HL-60 (cell line): ENCODE measurements around the gene GPR162.
"Not testable (repeated sequence)": the region's sequence is repeated elsewhere in the genome, so short reads cannot be mapped to it uniquely, and the experiment has no call there.

Source experiments
- DNase-seq, 2 experiments: peaks; one replicate each; pipeline ENCODE4 v3.0.0-alpha.2; 2010 to 2020; ENCODE audit warnings: low read depth in 1 of 2, low spot score in 1 of 2
- H3K27ac ChIP-seq: fragments of 250-450 bp; sonication (Bioruptor Pico); replicated peaks from 2 replicates; pipeline ENCODE4 v1.5.1; 2020; ENCODE audit warnings: mild to moderate bottlenecking, moderate library complexity
- H3K27me3 ChIP-seq: fragments of 250-450 bp; sonication (Bioruptor Pico); 2 replicates; pipeline ENCODE4 v1.5.1; 2021; ENCODE audit warnings: mild to moderate bottlenecking, moderate library complexity; ENCODE audit not compliant: insufficient read depth, poor library complexity, severe bottlenecking
- H3K4me3 ChIP-seq: replicated peaks from 2 replicates; pipeline ENCODE4 v1.5.1; 2011; ENCODE audit warnings: mild to moderate bottlenecking, control low read depth, low read length; ENCODE audit not compliant: insufficient read depth
- GABPA ChIP-seq: IDR thresholded peaks from 2 replicates; pipeline ENCODE4 v1.6.1; 2012; ENCODE audit warnings: low read depth
- POLR2AphosphoS5 ChIP-seq: IDR thresholded peaks from 2 replicates; pipeline ENCODE4 v1.6.1; 2012; ENCODE audit warnings: low read depth
- SPI1 ChIP-seq: IDR thresholded peaks from 2 replicates; pipeline ENCODE4 v1.6.1; 2012; ENCODE audit warnings: low read depth, mild to moderate bottlenecking, borderline replicate concordance
- TF ChIP-seq, protein P1 (sequence below): IDR thresholded peaks from one replicate; pipeline ENCODE4 v1.5.1; 2011; ENCODE audit warnings: low read length, control low read depth, inconsistent platforms; ENCODE audit not compliant: insufficient read depth
- TF ChIP-seq, protein P2 (sequence below): IDR thresholded peaks from 2 replicates; pipeline ENCODE4 v1.6.1; 2012; ENCODE audit warnings: low read depth; ENCODE audit not compliant: insufficient replicate concordance

GPR162 gene

DNA sequence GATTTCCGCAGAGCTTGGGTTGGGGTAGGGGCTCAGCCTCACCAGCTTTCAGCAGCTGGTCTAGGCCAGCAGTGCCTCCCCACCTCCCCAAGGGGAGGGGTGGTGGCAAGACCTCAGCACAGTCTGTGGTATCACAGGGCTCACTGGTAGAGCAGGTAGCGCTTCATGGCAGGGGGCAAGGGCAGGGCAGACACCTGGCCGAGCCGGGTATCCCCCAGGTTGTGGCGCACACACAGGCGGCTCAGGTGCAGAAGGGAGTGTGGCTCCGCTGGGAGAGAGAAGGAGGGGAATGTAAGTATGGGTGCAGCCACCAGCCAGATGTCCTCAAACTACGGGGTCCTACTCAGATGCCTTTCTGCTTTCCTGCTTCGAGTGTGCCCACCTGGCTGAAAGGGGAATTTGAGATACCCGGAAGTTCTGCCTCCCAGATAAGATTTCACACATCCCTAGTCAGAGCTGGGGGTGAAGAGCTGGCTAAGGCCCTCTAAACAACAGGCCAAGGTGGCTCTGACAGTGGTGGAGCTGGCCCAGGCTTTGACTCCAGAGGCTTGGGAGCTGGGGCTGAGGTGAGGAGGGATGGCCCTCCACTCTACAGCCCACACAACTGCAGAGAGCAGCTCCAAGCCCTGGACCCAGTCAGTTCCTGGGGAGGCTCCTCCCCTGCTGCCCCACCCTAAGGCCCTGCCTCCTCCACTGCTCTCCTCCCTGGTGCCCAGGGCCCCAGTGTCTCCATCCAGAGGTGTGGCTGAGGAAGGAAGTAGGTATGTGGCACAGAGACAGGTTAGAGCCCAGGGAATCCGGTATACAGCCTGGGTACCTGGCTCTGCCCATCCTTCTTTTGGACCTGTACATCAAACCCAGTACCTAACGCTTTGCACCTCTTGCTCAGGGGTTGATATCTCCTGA is 49.7 kb downstream of the GPR162 start:
- Histone ChIP-seq H3K27ac (peak overlapping the region; percentile 22; the same call in 1 of the 2 replicates), H3K27me3 (no peaks in the 10 kb centered on the region), H3K4me3 (no peak overlapping the region)
- peak; percentile 26 to 54 for DNase-seq
- TF ChIP-seq POLR2AphosphoS5 (peak; percentile 78), GABPA (no peak)

DNA sequence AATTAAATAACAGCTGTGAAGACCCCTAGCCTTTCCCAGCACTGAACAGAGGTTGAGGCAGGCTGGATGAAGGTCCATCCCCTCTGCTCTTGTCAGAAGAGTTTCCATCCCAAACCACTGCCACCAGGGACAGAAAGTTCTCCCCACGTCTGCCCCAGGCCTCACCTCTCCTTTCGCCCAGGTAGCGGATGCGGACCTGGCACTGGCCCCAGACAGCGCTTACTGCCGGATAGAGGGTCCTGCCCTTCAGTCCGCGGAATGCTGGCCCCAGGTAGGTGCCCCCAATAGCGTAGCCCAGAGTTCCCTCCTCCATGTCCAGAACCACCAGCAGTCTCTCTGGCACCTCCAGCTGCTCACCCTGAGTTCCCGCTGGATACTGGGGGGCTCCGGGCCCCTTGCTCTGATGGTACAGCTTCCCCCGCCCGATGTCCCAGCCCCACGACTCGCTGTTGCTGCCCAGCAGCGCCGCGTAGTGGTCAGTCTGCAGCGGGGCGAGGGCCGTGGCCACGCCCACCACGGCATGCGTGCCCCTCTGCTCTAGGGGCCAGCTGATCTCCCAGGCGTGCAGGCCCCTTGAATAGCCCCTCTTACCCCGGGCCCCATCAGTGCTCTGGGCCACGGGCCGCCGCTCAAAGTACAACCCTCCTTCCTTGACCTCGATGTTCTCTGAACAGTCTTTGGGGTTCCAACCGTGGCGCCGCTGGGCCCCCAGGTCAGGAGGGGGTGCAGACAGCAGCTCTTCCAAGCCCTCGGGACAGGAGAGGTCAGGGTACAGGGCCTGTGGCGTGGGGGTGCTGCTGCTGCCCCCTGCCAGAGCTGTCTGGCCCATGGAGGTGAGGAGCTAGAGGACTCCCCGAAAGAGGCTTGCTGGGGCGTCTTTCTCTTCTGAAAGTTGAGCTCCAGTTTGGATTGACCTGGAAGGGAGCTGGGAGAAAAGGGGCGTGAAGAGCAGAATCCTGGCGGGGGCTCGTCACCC is 50.7 kb downstream of the GPR162 start:
- no peaks in the 10 kb centered on the region for H3K27me3 ChIP-seq
- H3K27ac ChIP-seq, result peak overlapping the region; percentile 76
- TF ChIP-seq, protein P1, sequence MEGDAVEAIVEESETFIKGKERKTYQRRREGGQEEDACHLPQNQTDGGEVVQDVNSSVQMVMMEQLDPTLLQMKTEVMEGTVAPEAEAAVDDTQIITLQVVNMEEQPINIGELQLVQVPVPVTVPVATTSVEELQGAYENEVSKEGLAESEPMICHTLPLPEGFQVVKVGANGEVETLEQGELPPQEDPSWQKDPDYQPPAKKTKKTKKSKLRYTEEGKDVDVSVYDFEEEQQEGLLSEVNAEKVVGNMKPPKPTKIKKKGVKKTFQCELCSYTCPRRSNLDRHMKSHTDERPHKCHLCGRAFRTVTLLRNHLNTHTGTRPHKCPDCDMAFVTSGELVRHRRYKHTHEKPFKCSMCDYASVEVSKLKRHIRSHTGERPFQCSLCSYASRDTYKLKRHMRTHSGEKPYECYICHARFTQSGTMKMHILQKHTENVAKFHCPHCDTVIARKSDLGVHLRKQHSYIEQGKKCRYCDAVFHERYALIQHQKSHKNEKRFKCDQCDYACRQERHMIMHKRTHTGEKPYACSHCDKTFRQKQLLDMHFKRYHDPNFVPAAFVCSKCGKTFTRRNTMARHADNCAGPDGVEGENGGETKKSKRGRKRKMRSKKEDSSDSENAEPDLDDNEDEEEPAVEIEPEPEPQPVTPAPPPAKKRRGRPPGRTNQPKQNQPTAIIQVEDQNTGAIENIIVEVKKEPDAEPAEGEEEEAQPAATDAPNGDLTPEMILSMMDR, result peak; percentile 71
- no peak for TF ChIP-seq GABPA
- peak; percentile 84 for TF ChIP-seq POLR2AphosphoS5
- TF ChIP-seq, protein P2, sequence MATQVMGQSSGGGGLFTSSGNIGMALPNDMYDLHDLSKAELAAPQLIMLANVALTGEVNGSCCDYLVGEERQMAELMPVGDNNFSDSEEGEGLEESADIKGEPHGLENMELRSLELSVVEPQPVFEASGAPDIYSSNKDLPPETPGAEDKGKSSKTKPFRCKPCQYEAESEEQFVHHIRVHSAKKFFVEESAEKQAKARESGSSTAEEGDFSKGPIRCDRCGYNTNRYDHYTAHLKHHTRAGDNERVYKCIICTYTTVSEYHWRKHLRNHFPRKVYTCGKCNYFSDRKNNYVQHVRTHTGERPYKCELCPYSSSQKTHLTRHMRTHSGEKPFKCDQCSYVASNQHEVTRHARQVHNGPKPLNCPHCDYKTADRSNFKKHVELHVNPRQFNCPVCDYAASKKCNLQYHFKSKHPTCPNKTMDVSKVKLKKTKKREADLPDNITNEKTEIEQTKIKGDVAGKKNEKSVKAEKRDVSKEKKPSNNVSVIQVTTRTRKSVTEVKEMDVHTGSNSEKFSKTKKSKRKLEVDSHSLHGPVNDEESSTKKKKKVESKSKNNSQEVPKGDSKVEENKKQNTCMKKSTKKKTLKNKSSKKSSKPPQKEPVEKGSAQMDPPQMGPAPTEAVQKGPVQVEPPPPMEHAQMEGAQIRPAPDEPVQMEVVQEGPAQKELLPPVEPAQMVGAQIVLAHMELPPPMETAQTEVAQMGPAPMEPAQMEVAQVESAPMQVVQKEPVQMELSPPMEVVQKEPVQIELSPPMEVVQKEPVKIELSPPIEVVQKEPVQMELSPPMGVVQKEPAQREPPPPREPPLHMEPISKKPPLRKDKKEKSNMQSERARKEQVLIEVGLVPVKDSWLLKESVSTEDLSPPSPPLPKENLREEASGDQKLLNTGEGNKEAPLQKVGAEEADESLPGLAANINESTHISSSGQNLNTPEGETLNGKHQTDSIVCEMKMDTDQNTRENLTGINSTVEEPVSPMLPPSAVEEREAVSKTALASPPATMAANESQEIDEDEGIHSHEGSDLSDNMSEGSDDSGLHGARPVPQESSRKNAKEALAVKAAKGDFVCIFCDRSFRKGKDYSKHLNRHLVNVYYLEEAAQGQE, result no peak
- peak; percentile 56 to 79 for DNase-seq
- peak overlapping the region; percentile 78 for H3K4me3 ChIP-seq

DNA sequence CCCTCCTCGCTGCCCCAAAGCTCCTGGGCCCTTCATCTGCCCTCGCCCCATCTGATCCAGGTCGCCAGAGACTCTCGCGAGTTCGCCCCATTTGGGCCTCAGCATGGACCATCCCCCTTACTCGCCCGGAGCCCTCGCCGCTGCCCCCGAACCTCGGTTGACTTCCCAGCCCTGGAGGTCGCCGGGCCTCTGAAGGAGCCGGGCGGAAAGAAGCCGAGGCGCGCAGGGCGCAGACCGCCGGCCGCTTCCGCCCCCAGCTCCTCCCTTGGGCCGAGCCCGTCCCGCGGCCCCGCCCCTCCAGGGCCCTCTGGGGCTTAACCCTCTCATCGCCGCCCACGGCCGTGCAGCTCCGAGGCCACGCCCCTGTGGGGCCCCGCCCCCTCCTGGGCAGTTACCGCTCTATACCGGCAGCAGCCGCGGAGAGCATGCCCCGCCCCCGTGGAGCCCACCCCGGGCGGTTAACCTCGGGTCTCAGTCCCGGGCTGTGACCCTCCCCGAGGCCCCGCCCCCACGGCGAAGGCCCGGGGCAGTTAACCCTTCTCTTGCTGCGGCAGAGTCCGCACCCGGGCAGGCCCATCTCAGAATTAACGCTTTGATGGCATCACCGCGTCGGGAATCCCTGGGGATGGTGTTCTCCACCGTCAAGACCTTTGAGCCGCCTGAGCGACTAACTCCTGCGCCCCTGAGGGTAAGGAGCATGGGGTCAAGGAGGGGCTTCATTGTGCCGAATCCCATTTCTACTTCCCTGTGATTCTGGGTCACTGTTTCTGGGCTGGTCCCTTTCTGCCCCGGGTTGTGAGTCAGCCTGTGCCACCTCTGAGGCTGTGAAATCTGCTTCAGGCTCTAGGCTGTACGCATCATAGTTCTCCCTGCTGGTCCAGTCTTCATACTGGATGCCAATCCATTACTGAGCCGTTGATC is 51.7 kb downstream of the GPR162 start, which contains the start of gene SPSB2:
Gene SPSB2, minus strand, starts transcription at position 210 of the 921 bp plus-strand sequence. CDS start 402 bp downstream, outside the sequence.
- Histone ChIP-seq H3K4me3 (peak within 1 kb of the TSS; percentile 78), H3K27me3 (no peaks in the 10 kb centered on the region), H3K27ac (peak within 1 kb of the TSS; percentile 76)
- TF ChIP-seq, protein P1, result no peak
- TF ChIP-seq SPI1 (peak; percentile 32; the same call in 1 of the 2 replicates), GABPA (peak; percentile 77), POLR2AphosphoS5 (no peak)
- peak; percentile 87 to 96 for DNase-seq

DNA sequence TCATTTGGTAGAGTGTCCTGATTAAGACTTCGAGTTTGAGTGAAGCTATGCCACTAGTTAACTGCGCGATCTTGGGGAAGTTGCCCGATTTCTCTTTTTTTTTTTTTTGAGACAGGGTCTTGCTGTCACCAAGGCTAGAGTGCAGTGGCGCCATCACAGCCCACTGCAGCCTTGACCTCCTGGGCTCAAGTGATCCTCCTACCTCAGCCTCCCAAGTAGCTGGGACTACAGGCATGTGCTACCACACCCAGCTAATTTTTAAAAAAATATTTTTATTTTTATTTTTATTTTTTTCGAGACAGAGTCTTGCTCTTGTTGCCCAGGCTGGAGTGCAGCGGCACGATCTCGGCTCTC is 52.4 kb downstream of the GPR162 start:
- not testable (repeated sequence) for H3K27me3 ChIP-seq

More for the DNA sequence above, 52.4 kb downstream of the GPR162 start:
- not testable (repeated sequence) for DNase-seq
- H3K4me3 ChIP-seq, result peak overlapping the region; percentile 78
- peak overlapping the region; percentile 76 for H3K27ac ChIP-seq
